ENCODE results near the gene WDR81. TPM values are rescaled to one million over a fixed set of nuclear protein-coding genes. Genes with fewer than 3 reads are reported as not detected.

Gene WDR81
- total and polyA plus RNA-seq, 10 of the 15 experiments (the other 5 are each of a cell fraction or from before 2014, with no cell fraction given): 0.13 to 22.4 (median 7.3) TPM; not detected in 1

DNA sequence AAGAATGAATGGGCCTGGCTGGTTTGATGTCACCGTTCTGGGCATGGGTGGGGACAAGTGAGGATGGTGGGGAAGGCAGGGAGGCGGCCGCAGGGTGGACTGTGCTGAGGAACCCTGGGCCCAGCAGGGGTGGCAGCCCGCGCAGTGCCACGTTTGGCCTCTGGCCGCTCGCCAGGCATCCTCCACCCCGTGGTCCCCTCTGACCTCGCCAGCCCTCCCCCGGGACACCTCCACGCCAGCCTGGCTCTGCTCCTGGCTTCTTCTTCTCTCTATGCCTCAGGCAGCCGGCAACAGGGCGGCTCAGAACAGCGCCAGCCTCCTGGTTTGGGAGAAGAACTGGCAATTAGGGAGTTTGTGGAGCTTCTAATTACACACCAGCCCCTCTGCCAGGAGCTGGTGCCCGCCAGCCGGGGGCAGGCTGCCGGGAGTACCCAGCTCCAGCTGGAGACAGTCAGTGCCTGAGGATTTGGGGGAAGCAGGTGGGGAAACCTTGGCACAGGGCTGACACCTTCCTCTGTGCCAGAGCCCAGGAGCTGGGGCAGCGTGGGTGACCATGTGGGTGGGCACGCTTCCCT, 30.8 kb downstream of the WDR81 start:
- POLR2A ChIA-PET: no interaction called here
- H3K36me3 ChIP-seq (ENCODE audit: control insufficient read depth in 2 of 2, insufficient read depth in 2 of 2, low read length in 1 of 2): no peaks in the 10 kb centered on the region
- TF ChIP-seq, protein P1, sequence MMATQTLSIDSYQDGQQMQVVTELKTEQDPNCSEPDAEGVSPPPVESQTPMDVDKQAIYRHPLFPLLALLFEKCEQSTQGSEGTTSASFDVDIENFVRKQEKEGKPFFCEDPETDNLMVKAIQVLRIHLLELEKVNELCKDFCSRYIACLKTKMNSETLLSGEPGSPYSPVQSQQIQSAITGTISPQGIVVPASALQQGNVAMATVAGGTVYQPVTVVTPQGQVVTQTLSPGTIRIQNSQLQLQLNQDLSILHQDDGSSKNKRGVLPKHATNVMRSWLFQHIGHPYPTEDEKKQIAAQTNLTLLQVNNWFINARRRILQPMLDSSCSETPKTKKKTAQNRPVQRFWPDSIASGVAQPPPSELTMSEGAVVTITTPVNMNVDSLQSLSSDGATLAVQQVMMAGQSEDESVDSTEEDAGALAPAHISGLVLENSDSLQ (IDR thresholded peaks at IDR 0.05): no peak
- TF ChIP-seq ZNF622 (IDR thresholded peaks at IDR 0.05) (no peak), SIN3A (IDR thresholded peaks at IDR 0.05; ENCODE audit: low read depth, low read length) (no peak), POLR2A (IDR thresholded peaks at IDR 0.05; ENCODE audit: low read depth, low read length) (no peak), MXI1 (IDR thresholded peaks at IDR 0.05; ENCODE audit: low read depth, low read length) (no peak), TBL1XR1 (IDR thresholded peaks at IDR 0.05; ENCODE audit: low read depth, low read length) (no peak), CEBPB (IDR thresholded peaks at IDR 0.05; ENCODE audit: borderline replicate concordance in 1 of 2, low read depth in 2 of 2, low read length in 2 of 2) (no peak), HDGF (IDR thresholded peaks at IDR 0.05) (no peak)
- TF ChIP-seq, protein P2, sequence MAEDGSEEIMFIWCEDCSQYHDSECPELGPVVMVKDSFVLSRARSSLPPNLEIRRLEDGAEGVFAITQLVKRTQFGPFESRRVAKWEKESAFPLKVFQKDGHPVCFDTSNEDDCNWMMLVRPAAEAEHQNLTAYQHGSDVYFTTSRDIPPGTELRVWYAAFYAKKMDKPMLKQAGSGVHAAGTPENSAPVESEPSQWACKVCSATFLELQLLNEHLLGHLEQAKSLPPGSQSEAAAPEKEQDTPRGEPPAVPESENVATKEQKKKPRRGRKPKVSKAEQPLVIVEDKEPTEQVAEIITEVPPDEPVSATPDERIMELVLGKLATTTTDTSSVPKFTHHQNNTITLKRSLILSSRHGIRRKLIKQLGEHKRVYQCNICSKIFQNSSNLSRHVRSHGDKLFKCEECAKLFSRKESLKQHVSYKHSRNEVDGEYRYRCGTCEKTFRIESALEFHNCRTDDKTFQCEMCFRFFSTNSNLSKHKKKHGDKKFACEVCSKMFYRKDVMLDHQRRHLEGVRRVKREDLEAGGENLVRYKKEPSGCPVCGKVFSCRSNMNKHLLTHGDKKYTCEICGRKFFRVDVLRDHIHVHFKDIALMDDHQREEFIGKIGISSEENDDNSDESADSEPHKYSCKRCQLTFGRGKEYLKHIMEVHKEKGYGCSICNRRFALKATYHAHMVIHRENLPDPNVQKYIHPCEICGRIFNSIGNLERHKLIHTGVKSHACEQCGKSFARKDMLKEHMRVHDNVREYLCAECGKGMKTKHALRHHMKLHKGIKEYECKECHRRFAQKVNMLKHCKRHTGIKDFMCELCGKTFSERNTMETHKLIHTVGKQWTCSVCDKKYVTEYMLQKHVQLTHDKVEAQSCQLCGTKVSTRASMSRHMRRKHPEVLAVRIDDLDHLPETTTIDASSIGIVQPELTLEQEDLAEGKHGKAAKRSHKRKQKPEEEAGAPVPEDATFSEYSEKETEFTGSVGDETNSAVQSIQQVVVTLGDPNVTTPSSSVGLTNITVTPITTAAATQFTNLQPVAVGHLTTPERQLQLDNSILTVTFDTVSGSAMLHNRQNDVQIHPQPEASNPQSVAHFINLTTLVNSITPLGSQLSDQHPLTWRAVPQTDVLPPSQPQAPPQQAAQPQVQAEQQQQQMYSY (CRISPR knock-in tag; IDR thresholded peaks at IDR 0.05): no peak
- H3K9ac ChIP-seq (ENCODE audit: control insufficient read depth, insufficient read depth, low read length): no peak overlapping the region
- in situ Hi-C loops (cut with MboI) (no loop called here), intact Hi-C loops (cut with micrococcal nuclease; ENCODE audit: unreplicated experiment) (no loop called here)
- H3K27ac ChIP-seq (ENCODE audit: control insufficient read depth, insufficient read depth): no peak overlapping the region
- DNase-seq (ENCODE audit: low read depth, low spot score) (no peak), FAIRE-seq (no peak), ATAC-seq (no peak)
- no peaks in the 10 kb centered on the region for H3K27me3 ChIP-seq (replicated peaks in 1 of 2; ENCODE audit: control insufficient read depth in 2 of 2, insufficient read depth in 2 of 2, low read length in 1 of 2)
- no peaks in the 10 kb centered on the region for H4K20me1 ChIP-seq (ENCODE audit: control insufficient read depth, insufficient read depth)
- no peak overlapping the region for H3K4me2 ChIP-seq (ENCODE audit: control insufficient read depth, insufficient read depth)
- no TSS peak for BruUV-seq (replicated peaks)
- CTCF ChIA-PET: interaction anchor here (0.7 to 1.6 kb wide), 2 partner anchors 26 to 38 kb away, joined by 3 read pairs; no protein-coding TSS in a partner anchor
- H3K4me3 ChIP-seq: no peak overlapping the region
- H3K79me2 ChIP-seq (ENCODE audit: control insufficient read depth, insufficient read depth, low read length): no peaks in the 10 kb centered on the region
- H3K4me1 ChIP-seq (ENCODE audit: control insufficient read depth, insufficient read depth, low read length): no peaks in the 10 kb centered on the region
- SMC1A ChIA-PET (ENCODE audit: uncharacterized antibody, unreplicated experiment): interaction anchor here (0.7 to 1.9 kb wide), 2 partner anchors 19 to 29 kb away, joined by 3 to 5 read pairs; no protein-coding TSS in a partner anchor
- RAD21 ChIA-PET (ENCODE audit: unreplicated experiment): interaction anchor here (1.6 kb wide), 1 partner anchor 32 kb away, joined by 3 read pairs; no protein-coding TSS in a partner anchor
- 49% methylated on average over 19 of the region's 20 CpGs for WGBS (ENCODE audit: insufficient coverage, insufficient replicate concordance, low lambda C conversion rate, missing lambda C conversion rate)
- H2AFZ ChIP-seq (ENCODE audit: control insufficient read depth, low read depth, low read length): no peak overlapping the region
- no peaks in the 10 kb centered on the region for H3K9me3 ChIP-seq (replicated peaks; ENCODE audit: control insufficient read depth, insufficient read depth, low read length)

Measured in GM12878 (cell line).